IPS-18a (cell line): Measurements from ENCODE around the gene DAP.

Source experiments
- H3K27ac ChIP-seq: one replicate; pipeline ENCODE4 v1.5.1; 2013; ENCODE audit warnings: low read length
- H3K27me3 ChIP-seq: one replicate; pipeline ENCODE4 v1.6.1; 2013; ENCODE audit warnings: mild to moderate bottlenecking, low read length; ENCODE audit not compliant: control insufficient read depth, insufficient read depth
- H3K36me3 ChIP-seq: one replicate; pipeline ENCODE4 v1.6.1; 2013; ENCODE audit warnings: low read depth, low read length; ENCODE audit not compliant: control insufficient read depth
- H3K4me1 ChIP-seq: one replicate; pipeline ENCODE4 v1.6.1; 2013; ENCODE audit warnings: low read depth, low read length; ENCODE audit not compliant: control insufficient read depth
- H3K4me3 ChIP-seq: one replicate; pipeline ENCODE4 v1.5.1; 2013; ENCODE audit warnings: low read length
- H3K9ac ChIP-seq: one replicate; pipeline ENCODE4 v1.6.1; 2013; ENCODE audit warnings: mild to moderate bottlenecking, low read length, moderate library complexity
- H3K9me3 ChIP-seq: one replicate; pipeline ENCODE4 v1.6.1; 2013; ENCODE audit warnings: low read depth, low read length; ENCODE audit not compliant: control insufficient read depth

The DAP gene

GRCh38 chr5:10759111-10759510 lies 1.9 kb downstream of the DAP start:
- Histone ChIP-seq H3K36me3 (no peaks in the 10 kb centered on the region), H3K27me3 (peaks cover 32% of the 10 kb centered on the region), H3K27ac (no peak overlapping the region), H3K4me1 (peaks cover 14% of the 10 kb centered on the region), H3K4me3 (no peak overlapping the region), H3K9me3 (no peaks in the 10 kb centered on the region), H3K9ac (no peak overlapping the region)

DNA sequence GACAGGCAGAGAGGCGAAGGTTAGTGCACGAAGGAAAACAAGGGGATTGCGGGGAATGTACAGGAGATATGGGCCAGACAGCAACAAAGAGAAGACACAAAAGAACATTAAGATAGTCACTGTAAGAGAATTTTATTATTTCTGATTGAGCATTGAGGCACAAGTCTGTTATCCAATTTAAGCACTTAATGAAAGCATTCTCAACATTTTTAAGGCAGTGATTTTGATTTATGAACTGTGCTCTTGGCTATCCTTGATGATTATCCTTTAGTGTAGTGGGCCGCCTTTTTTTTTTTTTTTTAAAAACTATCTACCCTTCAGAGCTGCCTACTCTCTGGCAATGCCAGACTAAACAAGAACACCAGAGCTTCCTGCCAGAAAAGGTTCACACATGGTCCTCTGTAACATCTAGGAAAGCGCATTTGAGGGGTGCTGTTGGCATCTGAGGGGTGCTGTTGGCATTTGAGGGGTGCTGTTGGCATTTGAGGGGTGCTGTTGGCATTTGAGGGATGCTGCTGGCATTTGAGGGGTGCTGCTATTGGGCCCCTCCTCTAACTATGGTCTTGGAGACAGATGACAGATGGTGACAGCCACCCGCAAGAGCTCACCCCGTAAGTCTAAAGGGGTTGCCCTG lies 3.0 kb downstream of the DAP start:
- H3K27me3 ChIP-seq = peaks cover 22% of the 10 kb centered on the region
- H3K9ac ChIP-seq = no peak overlapping the region
- H3K4me1 ChIP-seq = peaks cover 14% of the 10 kb centered on the region
- no peak overlapping the region for H3K27ac ChIP-seq
- no peaks in the 10 kb centered on the region for H3K36me3 ChIP-seq
- H3K9me3 ChIP-seq = no peaks in the 10 kb centered on the region
- no peak overlapping the region for H3K4me3 ChIP-seq

GRCh38 chr5:10757043-10757442 lies 4.0 kb downstream of the DAP start:
- peaks cover 10% of the 10 kb centered on the region for H3K4me1 ChIP-seq
- no peak overlapping the region for H3K9ac ChIP-seq
- H3K27ac ChIP-seq = no peak overlapping the region
- H3K4me3 ChIP-seq = no peak overlapping the region
- H3K27me3 ChIP-seq = peaks cover 12% of the 10 kb centered on the region
- H3K9me3 ChIP-seq = no peaks in the 10 kb centered on the region
- H3K36me3 ChIP-seq = no peaks in the 10 kb centered on the region

DNA sequence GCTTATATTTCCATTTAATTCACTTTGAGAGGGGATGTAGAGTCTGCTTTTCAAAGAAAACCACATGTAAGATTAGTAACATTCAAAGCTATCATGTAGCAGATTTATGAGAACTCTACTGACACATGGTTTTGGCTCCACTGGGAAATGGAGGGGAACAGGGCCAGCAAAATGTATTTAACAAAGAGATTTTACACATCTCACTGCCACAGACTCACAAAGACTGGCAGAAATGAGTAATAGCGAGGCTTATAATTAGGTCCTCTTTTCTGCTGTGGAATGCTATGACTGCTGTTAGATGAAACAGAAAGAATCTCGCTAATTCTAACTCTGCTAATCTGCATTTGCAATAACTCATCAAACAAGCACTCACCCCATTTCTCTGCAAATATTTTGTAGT lies 4.5 kb downstream of the DAP start:
- peaks cover 9% of the 10 kb centered on the region for H3K27me3 ChIP-seq
- no peak overlapping the region for H3K9ac ChIP-seq
- H3K36me3 ChIP-seq = no peaks in the 10 kb centered on the region
- no peak overlapping the region for H3K4me3 ChIP-seq
- peaks cover 6% of the 10 kb centered on the region for H3K4me1 ChIP-seq
- H3K27ac ChIP-seq = no peak overlapping the region
- no peaks in the 10 kb centered on the region for H3K9me3 ChIP-seq

DNA sequence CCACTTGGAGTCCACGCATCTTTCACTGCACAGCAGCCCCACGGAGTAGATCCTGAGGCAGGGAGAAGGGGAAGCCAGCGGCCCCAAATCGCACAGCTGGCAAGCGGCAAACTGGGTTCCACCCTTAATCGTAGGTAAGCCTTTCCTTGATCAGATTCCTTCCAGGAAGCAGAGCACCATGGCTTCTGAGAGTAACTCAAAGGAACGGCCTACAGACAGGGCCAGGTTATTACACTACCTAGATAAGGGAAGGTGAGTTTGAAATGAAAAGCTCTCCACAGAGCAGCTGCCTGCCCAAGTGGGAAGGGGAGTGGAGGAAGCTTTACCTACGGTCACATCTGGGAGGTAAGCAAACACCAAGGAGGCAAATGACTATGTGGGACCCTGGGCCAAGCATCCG lies 7.9 kb downstream of the DAP start:
- H3K36me3 ChIP-seq = no peaks in the 10 kb centered on the region
- H3K27ac ChIP-seq = no peak overlapping the region
- H3K9me3 ChIP-seq = no peaks in the 10 kb centered on the region
- H3K27me3 ChIP-seq = no peaks in the 10 kb centered on the region
- no peak overlapping the region for H3K4me3 ChIP-seq
- H3K9ac ChIP-seq = no peak overlapping the region
- no peaks in the 10 kb centered on the region for H3K4me1 ChIP-seq

- Histone ChIP-seq H3K4me1 (no peaks in the 10 kb centered on the region), H3K4me3 (no peak overlapping the region), H3K27ac (no peak overlapping the region), H3K36me3 (peaks cover under 1% of the 10 kb centered on the region), H3K27me3 (no peaks in the 10 kb centered on the region), H3K9ac (no peak overlapping the region), H3K9me3 (no peaks in the 10 kb centered on the region)
These were observed 8.6 kb downstream of the DAP start for GRCh38 chr5:10752451-10752850.

DNA sequence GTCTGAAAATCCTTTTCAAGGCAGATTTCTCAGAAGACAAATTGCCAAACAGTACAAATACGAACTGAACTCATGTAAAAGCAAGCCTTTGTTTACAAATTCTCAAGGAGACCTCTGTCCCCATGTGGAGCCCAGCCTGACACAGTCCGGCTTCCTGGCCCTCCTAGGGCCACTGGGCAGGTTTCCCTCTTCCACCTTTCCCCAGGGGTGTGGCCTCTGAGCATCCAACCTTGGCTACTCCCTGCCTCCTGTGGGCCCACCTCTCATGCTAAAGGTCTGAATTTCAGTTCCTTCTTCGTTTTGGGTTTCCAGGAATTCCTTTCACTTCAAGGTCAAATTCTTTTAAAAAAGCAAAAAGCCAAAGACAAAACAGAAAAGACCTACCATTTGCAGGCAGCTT lies 10.1 kb downstream of the DAP start:
- H3K27ac ChIP-seq = no peak overlapping the region
- no peaks in the 10 kb centered on the region for H3K9me3 ChIP-seq
- no peaks in the 10 kb centered on the region for H3K27me3 ChIP-seq
- no peak overlapping the region for H3K9ac ChIP-seq
- H3K4me1 ChIP-seq = no peaks in the 10 kb centered on the region
- peaks cover 11% of the 10 kb centered on the region for H3K36me3 ChIP-seq
- H3K4me3 ChIP-seq = no peak overlapping the region

DNA sequence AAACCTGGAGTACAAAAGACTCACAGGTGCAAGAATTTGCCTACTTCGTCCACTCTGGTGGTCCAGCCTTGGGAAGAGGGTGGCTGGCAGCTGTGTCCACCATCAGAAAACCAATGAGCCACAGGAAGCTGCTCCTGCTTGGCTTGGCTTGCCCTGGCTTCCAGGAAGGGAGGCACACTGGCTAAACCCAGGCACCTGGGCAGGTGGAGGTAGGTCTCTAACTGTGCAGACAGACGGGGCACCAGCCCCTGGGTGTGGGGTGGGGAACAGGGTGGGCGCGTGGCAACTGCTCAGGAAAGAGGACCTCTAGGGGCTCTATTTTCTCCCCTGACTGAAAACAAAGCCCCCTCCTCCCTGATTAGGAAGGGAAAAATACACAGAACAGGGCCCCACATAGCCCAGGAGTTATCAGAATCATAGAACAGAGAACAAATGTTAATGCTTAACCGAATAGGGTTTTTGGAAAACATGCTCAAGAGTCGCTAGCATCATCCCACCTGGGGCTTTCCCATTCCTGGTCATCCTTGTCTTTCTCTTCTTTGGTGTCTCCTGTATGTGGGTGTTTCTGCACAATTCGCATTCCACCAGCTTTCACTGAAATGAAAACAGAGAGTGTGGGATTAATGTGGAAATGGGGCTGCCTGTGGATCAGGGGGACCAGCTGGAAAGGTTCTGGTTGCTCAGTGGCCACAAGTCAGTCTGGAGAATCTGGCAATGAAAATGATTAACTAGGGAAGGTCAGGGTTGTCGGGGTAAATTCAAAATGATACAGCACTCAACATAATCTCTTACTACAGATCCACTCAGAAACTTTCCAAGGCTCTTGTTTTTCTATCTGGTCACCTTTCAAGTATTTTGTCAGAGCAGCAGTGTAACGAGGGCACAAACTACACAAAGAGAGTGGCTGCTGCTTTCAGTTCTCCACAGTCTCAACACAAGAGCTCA lies 13.1 kb downstream of the DAP start:
- H3K36me3 ChIP-seq = peaks cover 18% of the 10 kb centered on the region
- H3K9ac ChIP-seq = no peak overlapping the region
- no peaks in the 10 kb centered on the region for H3K9me3 ChIP-seq
- no peaks in the 10 kb centered on the region for H3K27me3 ChIP-seq
- no peak overlapping the region for H3K27ac ChIP-seq
- H3K4me1 ChIP-seq = no peaks in the 10 kb centered on the region
- no peak overlapping the region for H3K4me3 ChIP-seq

GRCh38 chr5:10746711-10747110 lies 14.3 kb downstream of the DAP start:
- Histone ChIP-seq H3K4me3 (no peak overlapping the region), H3K9me3 (no peaks in the 10 kb centered on the region), H3K9ac (no peak overlapping the region), H3K27me3 (no peaks in the 10 kb centered on the region), H3K4me1 (no peaks in the 10 kb centered on the region), H3K36me3 (peaks cover 18% of the 10 kb centered on the region), H3K27ac (no peak overlapping the region)

GRCh38 chr5:10745133-10745532 lies 15.9 kb downstream of the DAP start:
- H3K9ac ChIP-seq = no peak overlapping the region
- H3K27me3 ChIP-seq = no peaks in the 10 kb centered on the region
- H3K36me3 ChIP-seq = peaks cover 18% of the 10 kb centered on the region
- H3K4me1 ChIP-seq = no peaks in the 10 kb centered on the region
- H3K4me3 ChIP-seq = no peak overlapping the region
- no peaks in the 10 kb centered on the region for H3K9me3 ChIP-seq
- no peak overlapping the region for H3K27ac ChIP-seq

- Histone ChIP-seq H3K27ac (no peak overlapping the region), H3K9me3 (no peaks in the 10 kb centered on the region), H3K9ac (no peak overlapping the region), H3K4me1 (no peaks in the 10 kb centered on the region), H3K27me3 (no peaks in the 10 kb centered on the region), H3K4me3 (no peak overlapping the region), H3K36me3 (peaks cover 18% of the 10 kb centered on the region)
These were observed 16.4 kb downstream of the DAP start for GRCh38 chr5:10744681-10745080.

DNA sequence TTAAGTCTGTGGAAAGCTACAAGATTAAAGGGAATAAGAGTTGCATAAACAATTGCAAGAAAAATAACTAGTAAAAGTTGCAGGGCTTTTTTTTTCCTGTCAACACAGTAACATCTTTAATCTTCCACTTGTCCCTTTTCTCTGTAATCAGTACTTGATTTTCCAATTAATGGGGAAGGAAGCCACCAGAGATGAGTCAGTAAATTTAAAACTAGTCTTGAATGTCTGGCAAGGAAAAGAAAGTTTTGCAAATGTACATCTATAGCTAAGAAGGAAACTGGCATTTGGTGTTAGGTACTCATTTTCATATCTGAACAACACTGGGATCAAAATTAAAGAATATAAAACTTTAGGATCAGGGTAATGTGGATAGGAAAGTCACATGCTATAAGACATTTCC lies 17.1 kb downstream of the DAP start:
- Histone ChIP-seq H3K4me1 (no peaks in the 10 kb centered on the region), H3K27me3 (no peaks in the 10 kb centered on the region), H3K4me3 (no peak overlapping the region), H3K9me3 (no peaks in the 10 kb centered on the region), H3K27ac (no peak overlapping the region), H3K36me3 (peaks cover 18% of the 10 kb centered on the region), H3K9ac (no peak overlapping the region)
